HAP-1 (cell line): Measurements from ENCODE around the gene GFOD1.

ENCODE experiments used
- DNase-seq, 2 experiments: peaks; one replicate each; pipeline ENCODE4 v3.0.0-alpha.2; 2016 to 2020; ENCODE audit warnings: low spot score in 2 of 2
- H3K27me3 ChIP-seq: fragments of 250-450 bp; sonication (Bioruptor Pico); 2 replicates; pipeline ENCODE4 v1.5.1; 2020; ENCODE audit warnings: low read depth, mild to moderate bottlenecking, moderate library complexity
- H3K36me3 ChIP-seq: fragments of 250-450 bp; sonication (Bioruptor Pico); replicated peaks from 2 replicates; pipeline ENCODE4 v1.5.1; 2020; ENCODE audit warnings: mild to moderate bottlenecking
- H3K4me1 ChIP-seq: fragments of 250-450 bp; sonication (Bioruptor Pico); 2 replicates; pipeline ENCODE4 v1.5.1; 2020; ENCODE audit warnings: mild to moderate bottlenecking
- H3K4me3 ChIP-seq: fragments of 250-450 bp; sonication (Bioruptor Pico); 2 replicates; pipeline ENCODE4 v1.5.1; 2020; ENCODE audit warnings: mild to moderate bottlenecking, moderate library complexity
- H3K9me3 ChIP-seq: fragments of 250-450 bp; sonication (Bioruptor Pico); 2 replicates; pipeline ENCODE4 v1.5.1; 2020; ENCODE audit warnings: mild to moderate bottlenecking, moderate library complexity
- in situ Hi-C: fragments of 300-500 bp; cut with MboI; formaldehyde crosslinking; loops from 3 replicates; pipeline ENCODE4 v1.14.3; 2020; ENCODE audit warnings: low sequenced_read_pairs, inconsistent platforms, mixed read lengths

The GFOD1 gene

GRCh38 chr6:13500915-13501314 is 13.5 kb upstream of the GFOD1 start:
- DNase-seq: no peak
- no peaks in the 10 kb centered on the region for H3K9me3 ChIP-seq
- no peaks in the 10 kb centered on the region for H3K36me3 ChIP-seq
- in situ Hi-C loops: no loop called here
- no peaks in the 10 kb centered on the region for H3K4me1 ChIP-seq
- no peaks in the 10 kb centered on the region for H3K27me3 ChIP-seq
- H3K4me3 ChIP-seq: no peak overlapping the region

- H3K4me1 ChIP-seq: no peaks in the 10 kb centered on the region
- no peak for DNase-seq
- H3K9me3 ChIP-seq: no peaks in the 10 kb centered on the region
- in situ Hi-C loops: no loop called here
- no peaks in the 10 kb centered on the region for H3K36me3 ChIP-seq
- H3K4me3 ChIP-seq: no peak overlapping the region
- H3K27me3 ChIP-seq: no peaks in the 10 kb centered on the region
Observed at GRCh38 chr6:13500264-13500663, 12.9 kb upstream of the GFOD1 start.

- no peaks in the 10 kb centered on the region for H3K27me3 ChIP-seq
- no peak for DNase-seq
- in situ Hi-C loops: no loop called here
- no peaks in the 10 kb centered on the region for H3K36me3 ChIP-seq
- no peaks in the 10 kb centered on the region for H3K4me1 ChIP-seq
- no peaks in the 10 kb centered on the region for H3K9me3 ChIP-seq
- H3K4me3 ChIP-seq: no peak overlapping the region
Observed at GRCh38 chr6:13496513-13497190, 9.3 kb upstream of the GFOD1 start.

DNA sequence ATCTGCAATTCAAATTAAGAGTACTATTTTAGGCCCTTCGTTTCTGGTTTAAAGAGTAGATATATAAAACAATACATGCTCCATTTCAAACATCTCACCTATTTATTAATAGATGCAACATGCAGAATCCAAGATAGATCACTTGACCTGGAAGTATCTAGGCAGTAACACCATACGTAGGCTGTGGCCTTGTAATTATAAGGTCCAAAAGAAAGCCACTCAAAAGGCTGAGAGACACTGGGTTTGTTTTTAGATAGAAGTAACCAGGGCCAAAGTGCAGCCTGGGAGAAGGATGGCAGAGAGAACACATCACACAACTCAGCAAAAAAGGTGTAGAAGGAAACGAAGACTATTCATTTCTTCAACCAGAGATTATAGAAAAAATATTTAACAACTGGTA is 8.4 kb upstream of the GFOD1 start:
- no peak for DNase-seq
- Histone ChIP-seq H3K4me1 (no peaks in the 10 kb centered on the region), H3K27me3 (no peaks in the 10 kb centered on the region), H3K4me3 (no peak overlapping the region), H3K9me3 (no peaks in the 10 kb centered on the region), H3K36me3 (no peaks in the 10 kb centered on the region)
- in situ Hi-C loops: no loop called here

- Histone ChIP-seq H3K9me3 (no peaks in the 10 kb centered on the region), H3K4me1 (no peaks in the 10 kb centered on the region), H3K27me3 (no peaks in the 10 kb centered on the region), H3K36me3 (no peaks in the 10 kb centered on the region), H3K4me3 (no peak overlapping the region)
- in situ Hi-C loops: no loop called here
- no peak for DNase-seq
Observed at GRCh38 chr6:13495112-13495776, 7.8 kb upstream of the GFOD1 start.

GRCh38 chr6:13494137-13494536 is 6.7 kb upstream of the GFOD1 start:
- DNase-seq: no peak

DNA sequence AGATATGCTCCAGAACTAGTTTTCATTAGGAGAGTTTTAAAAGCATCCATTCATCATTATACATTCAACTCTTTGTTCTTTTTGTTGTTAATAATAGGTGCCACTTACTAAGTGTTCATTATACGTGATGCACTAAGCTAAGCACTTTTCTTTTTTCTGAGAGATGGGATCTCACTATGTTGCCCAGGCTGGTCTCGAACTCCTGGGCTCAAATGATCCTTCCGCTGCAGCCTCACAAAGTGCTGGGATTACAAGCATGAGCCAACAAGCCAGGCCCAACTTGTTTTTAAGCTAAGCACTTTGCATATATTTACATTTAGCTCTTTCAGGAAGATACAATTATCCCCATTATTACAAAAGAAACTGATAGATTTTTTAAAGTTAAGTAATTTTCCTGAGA is 5.7 kb upstream of the GFOD1 start:
- H3K4me3 ChIP-seq: no peak overlapping the region
- H3K9me3 ChIP-seq: no peaks in the 10 kb centered on the region
- DNase-seq: no peak
- no peaks in the 10 kb centered on the region for H3K36me3 ChIP-seq
- in situ Hi-C loops: no loop called here
- no peaks in the 10 kb centered on the region for H3K4me1 ChIP-seq
- no peaks in the 10 kb centered on the region for H3K27me3 ChIP-seq

More at GRCh38 chr6:13494137-13494536, 6.7 kb upstream of the GFOD1 start:
- no peak overlapping the region for H3K4me3 ChIP-seq
- H3K9me3 ChIP-seq: no peaks in the 10 kb centered on the region
- no peaks in the 10 kb centered on the region for H3K36me3 ChIP-seq
- in situ Hi-C loops: no loop called here
- no peaks in the 10 kb centered on the region for H3K4me1 ChIP-seq
- no peaks in the 10 kb centered on the region for H3K27me3 ChIP-seq

- in situ Hi-C loops: no loop called here
- Histone ChIP-seq H3K4me1 (no peaks in the 10 kb centered on the region), H3K27me3 (no peaks in the 10 kb centered on the region), H3K4me3 (no peak overlapping the region), H3K9me3 (no peaks in the 10 kb centered on the region), H3K36me3 (no peaks in the 10 kb centered on the region)
- no peak for DNase-seq
Observed at GRCh38 chr6:13492357-13492756, 5.0 kb upstream of the GFOD1 start.

DNA sequence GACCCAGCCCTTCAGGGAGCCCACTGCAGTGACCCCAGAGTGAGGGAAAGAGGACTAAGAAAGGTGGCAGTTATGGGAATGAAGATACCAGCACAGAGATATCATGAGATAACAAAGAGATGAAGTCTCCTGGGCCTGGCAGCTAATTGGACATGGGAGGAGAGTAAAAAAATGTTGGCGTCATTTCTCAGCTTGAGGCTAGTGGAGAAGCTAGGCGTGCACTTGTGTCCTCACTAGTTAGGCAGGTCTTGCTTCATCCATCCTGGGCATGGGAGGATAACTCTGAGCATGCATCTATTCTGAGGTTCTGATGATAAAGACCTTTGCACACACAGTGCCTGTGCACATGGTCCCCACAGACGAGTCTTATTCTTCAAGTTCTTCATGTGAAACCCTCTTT is 4.1 kb upstream of the GFOD1 start:
- H3K9me3 ChIP-seq: no peaks in the 10 kb centered on the region
- no peak overlapping the region for H3K4me3 ChIP-seq
- no peaks in the 10 kb centered on the region for H3K4me1 ChIP-seq
- DNase-seq: no peak
- no peaks in the 10 kb centered on the region for H3K36me3 ChIP-seq
- in situ Hi-C loops: no loop called here
- H3K27me3 ChIP-seq: no peaks in the 10 kb centered on the region

- no peaks in the 10 kb centered on the region for H3K36me3 ChIP-seq
- H3K9me3 ChIP-seq: no peaks in the 10 kb centered on the region
- no peak overlapping the region for H3K4me3 ChIP-seq
- DNase-seq: no peak
- in situ Hi-C loops: no loop called here
- H3K27me3 ChIP-seq: no peaks in the 10 kb centered on the region
- peaks cover under 1% of the 10 kb centered on the region for H3K4me1 ChIP-seq
Observed at GRCh38 chr6:13490402-13490801, 3.0 kb upstream of the GFOD1 start.

- Histone ChIP-seq H3K36me3 (no peaks in the 10 kb centered on the region), H3K9me3 (no peaks in the 10 kb centered on the region), H3K4me1 (peaks cover 11% of the 10 kb centered on the region), H3K4me3 (no peak overlapping the region), H3K27me3 (no peaks in the 10 kb centered on the region)
- in situ Hi-C loops: loop anchor here (10.0 kb wide), 1 partner anchor 154 kb away; no protein-coding TSS in a partner anchor
- DNase-seq: no peak
Observed at GRCh38 chr6:13488896-13489237, 1.5 kb upstream of the GFOD1 start.

DNA sequence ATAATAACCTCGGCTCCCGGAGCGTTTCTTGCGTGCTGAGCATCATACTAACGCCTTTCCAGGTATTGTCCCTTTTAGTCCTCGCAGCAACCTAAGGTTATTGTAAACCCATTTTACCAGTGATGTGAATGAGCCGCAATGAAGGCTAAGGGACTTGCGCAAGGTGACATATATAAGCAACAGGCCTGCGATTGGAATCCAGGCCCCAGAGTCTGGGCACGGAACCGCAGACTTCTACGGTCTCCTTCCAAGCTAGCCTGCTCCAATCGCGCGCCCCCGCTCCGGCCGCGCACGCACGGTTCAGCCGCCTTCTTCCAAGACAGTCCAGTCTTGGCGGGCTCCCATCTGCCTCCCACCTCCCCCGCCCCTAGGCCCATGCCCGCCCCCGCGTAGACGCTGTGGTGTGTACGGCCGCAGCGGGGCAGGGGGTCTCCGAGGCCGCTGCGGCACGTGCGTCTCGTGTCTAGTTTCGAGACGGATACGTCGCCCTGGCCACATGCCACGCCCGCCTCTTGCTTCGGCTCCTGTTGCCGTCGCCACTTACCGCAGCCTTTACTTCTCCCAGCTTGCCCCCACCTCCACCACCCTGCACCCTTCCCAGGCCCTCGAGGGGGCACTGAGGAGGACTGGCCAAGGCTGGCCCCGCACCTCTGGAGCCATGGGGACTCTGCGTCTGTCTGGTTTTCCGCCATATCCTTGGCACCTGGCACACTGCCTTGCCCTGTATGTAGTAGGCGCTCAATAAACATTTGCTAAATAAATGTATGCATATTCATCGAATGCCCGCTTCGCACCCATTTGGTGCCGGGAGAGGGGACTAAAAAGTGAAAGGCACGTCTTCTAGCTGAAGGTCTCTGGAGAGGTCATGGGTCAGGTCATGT is 855 bp upstream of the GFOD1 start:
- in situ Hi-C loops: loop anchor here (10.0 kb wide), 1 partner anchor 153 kb away; no protein-coding TSS in a partner anchor
- DNase-seq: no peak
- Histone ChIP-seq H3K36me3 (no peaks in the 10 kb centered on the region), H3K9me3 (no peaks in the 10 kb centered on the region), H3K4me3 (peak overlapping the region; percentile 14; the same call in 1 of the 2 replicates), H3K4me1 (peaks cover 11% of the 10 kb centered on the region), H3K27me3 (no peaks in the 10 kb centered on the region)

DNA sequence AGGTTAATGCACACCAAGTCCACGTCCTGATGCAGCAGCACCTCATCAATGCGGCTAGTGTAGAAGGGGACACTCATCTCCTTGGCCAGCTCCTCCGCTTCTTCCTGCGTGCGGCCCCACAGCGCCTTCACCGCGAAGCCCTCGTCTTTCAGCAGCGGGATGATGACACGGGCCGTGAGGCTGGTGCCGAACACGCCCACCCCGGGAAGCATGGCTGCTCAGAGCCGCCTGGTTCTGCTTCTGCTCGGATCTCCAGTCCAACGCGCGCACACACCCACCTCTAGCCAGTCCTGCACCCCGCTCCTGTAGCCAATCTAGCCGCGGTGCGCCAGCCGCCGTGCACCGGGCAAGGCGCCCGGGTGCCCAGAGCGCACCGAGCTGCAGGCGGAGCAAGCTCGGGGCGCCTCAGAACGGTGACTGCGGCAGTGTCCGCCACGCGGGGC is 700 bp downstream of the GFOD1 start:
- H3K27me3 ChIP-seq: no peaks in the 10 kb centered on the region
- no peaks in the 10 kb centered on the region for H3K9me3 ChIP-seq
- in situ Hi-C loops: loop anchor here (10.0 kb wide), 1 partner anchor 152 kb away; no protein-coding TSS in a partner anchor
- DNase-seq: peak; percentile 35 to 69
- H3K36me3 ChIP-seq: no peaks in the 10 kb centered on the region
- H3K4me1 ChIP-seq: peaks cover 11% of the 10 kb centered on the region
- H3K4me3 ChIP-seq: peak overlapping the region; percentile 54
